Measurements from ENCODE around the gene ANKRD28.
A peak's percentile ranks its signal among the peaks of the same experiment; 100 is the strongest.
"Not testable (repeated sequence)": the region's sequence is repeated elsewhere in the genome, so short reads cannot be mapped to it uniquely, and the experiment has no call there.

The ANKRD28 gene

GRCh38 chr3:15636028-15636709 is 161.6 kb downstream of the ANKRD28 start:
- no peak for DNase-seq (ENCODE audit: low read depth in 2 of 2)

- DNase-seq (ENCODE audit: low read depth in 2 of 2) = no peak
Observed at GRCh38 chr3:15635121-15635661, 162.6 kb downstream of the ANKRD28 start.

GRCh38 chr3:15634671-15635070 is 163.1 kb downstream of the ANKRD28 start:
- DNase-seq (ENCODE audit: low read depth in 2 of 2) = no peak

- DNase-seq (ENCODE audit: low read depth in 2 of 2) = no peak
Observed at GRCh38 chr3:15633766-15634598, 163.8 kb downstream of the ANKRD28 start.

GRCh38 chr3:15633159-15633558 is 164.6 kb downstream of the ANKRD28 start:
- DNase-seq (ENCODE audit: low read depth in 2 of 2) = no peak

- no peak for DNase-seq (ENCODE audit: low read depth in 2 of 2)
Observed at GRCh38 chr3:15632212-15632580, 165.6 kb downstream of the ANKRD28 start.

GRCh38 chr3:15631426-15632211 is 166.2 kb downstream of the ANKRD28 start:
- DNase-seq (ENCODE audit: low read depth in 2 of 2) = no peak

- no peak for DNase-seq (ENCODE audit: low read depth in 2 of 2)
Observed at GRCh38 chr3:15630646-15631350, 167.0 kb downstream of the ANKRD28 start.

- peak in 1 of 2 donors; percentile 47 for DNase-seq (ENCODE audit: low read depth in 2 of 2)
Observed at GRCh38 chr3:15629860-15630597, 167.8 kb downstream of the ANKRD28 start.

GRCh38 chr3:15628967-15629366 is 168.8 kb downstream of the ANKRD28 start:
- DNase-seq (ENCODE audit: low read depth in 2 of 2) = no peak

GRCh38 chr3:15623535-15624440 is 174.0 kb downstream of the ANKRD28 start:
- no peak for DNase-seq (ENCODE audit: low read depth in 2 of 2)

GRCh38 chr3:15619659-15620464 is 177.9 kb downstream of the ANKRD28 start:
- DNase-seq (ENCODE audit: low read depth in 2 of 2) = not testable (repeated sequence)
